HG02943 (cell line): ENCODE measurements around the gene GRIN2B.

Experiments
- ATAC-seq: cut with Tn5 transposase; IDR thresholded peaks from one replicate; pipeline ENCODE4 v1.9.1; 2021; ENCODE audit warnings: mild to moderate bottlenecking, low read depth, moderate library complexity; ENCODE audit not compliant: unreplicated experiment

GRIN2B gene

DNA sequence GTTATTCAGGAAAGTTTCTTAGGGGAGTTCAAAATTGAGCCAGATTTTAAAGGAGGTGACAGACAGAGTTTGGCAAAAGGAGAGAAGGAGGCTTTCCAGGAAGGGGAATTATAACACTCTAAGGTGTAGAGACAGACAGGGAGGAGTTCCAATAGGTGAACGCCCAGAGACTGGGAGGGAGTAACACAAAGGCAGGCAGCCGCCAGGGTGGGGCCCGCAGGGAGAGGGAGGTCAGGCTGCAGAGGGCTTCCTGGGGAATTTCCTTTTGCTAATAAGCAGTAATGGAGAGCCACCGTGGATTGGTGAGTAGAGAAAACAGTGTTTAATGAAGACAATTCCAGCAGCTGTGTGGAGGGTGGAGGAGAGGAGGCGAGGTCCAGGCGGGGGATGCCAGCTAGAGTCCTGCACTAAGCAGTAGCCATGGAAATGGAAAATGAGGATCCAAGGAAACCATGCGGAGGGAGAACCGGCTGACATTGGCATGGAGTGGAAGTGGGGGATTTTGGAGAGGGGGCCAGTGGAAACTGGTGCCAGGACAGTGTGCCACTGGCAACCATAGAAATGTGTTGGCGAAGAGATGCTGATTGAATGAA lies 22.2 kb downstream of the GRIN2B start:
- no peak for ATAC-seq

- ATAC-seq = no peak
Measured at GRCh38 chr12:13957576-13957975, 23.8 kb downstream of the GRIN2B start.

DNA sequence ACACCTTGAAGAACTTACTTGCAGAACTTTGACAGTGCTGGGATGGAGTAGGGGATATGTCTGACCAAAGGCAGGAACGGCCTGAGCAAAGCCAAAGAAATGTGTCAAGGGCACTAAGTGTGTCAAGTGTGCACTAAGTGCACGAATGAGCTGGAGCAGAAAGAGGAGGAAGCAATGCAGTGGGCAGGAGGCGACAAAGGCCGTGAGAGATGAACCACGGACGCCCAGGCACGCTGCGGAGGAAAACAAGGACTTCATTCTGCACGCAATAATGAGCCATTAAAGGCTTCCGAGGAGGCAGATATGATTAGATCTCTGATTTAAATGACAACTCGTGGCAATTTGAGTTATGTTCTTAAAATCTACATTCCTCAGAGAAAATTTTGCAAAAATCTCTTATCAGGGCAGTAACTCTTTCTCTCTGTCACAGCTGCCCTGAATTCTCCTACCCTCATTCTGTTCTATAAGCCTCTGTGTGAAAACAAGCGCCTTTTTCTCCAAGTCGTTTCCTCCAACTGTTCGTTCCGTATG lies 25.3 kb downstream of the GRIN2B start:
- ATAC-seq = no peak

- no peak for ATAC-seq
Measured at GRCh38 chr12:13952096-13952495, 29.3 kb downstream of the GRIN2B start.

GRCh38 chr12:13950502-13950901 lies 30.9 kb downstream of the GRIN2B start:
- ATAC-seq = no peak

- no peak for ATAC-seq
Measured at GRCh38 chr12:13948621-13949020, 32.8 kb downstream of the GRIN2B start.

DNA sequence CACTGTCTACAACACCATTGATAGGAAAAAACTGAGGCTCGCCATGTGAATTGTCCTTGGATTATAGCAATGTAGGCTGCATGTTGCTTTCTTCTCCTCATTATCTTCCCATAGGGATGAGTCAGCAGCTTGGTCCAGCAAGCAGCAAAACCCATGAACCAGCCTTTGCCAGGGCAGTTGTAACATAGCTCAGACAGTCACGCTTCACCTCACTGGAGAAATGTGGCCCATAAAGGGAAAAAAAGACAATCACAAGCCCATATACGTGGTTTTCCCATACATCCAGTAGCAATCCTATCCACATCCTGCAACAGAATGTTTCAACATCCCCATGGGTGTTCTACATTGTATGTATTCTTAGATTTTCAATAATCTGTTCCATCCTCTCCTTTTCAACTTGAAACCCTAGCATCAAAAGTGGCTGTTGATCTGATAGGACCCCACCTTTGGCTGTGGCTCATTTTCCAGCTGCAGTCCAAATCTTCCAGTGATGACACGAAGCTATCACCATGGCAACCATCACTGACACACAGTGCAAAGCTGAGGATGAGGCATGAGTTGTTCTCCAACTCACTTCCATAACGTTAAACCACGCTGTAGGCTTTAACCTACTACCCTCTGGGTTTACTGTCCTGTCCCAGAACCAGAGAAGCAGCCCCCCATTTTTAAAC lies 34.0 kb downstream of the GRIN2B start:
- no peak for ATAC-seq

- ATAC-seq = no peak
Measured at GRCh38 chr12:13945641-13946040, 35.8 kb downstream of the GRIN2B start.

DNA sequence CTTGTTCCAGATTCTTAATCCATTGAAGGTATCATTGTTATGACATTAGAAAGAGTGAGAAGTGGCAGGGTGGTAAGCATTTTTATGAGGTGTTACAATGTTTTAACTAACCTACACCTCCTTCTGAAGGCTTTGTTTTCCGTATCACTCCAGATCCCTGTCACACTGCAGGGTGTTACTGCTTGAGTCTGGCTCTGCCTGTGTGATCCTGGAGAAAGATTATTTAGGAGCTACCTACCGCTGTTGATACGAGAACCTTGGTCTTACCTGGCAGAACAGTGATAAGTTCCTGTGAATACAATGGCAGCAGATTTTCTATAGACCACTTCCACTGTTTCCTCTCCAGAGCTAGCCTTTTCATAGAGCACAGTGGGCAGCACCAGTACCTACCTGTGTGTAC lies 36.2 kb downstream of the GRIN2B start:
- no peak for ATAC-seq

- ATAC-seq = no peak
Measured at GRCh38 chr12:13942826-13943225, 38.6 kb downstream of the GRIN2B start.

DNA sequence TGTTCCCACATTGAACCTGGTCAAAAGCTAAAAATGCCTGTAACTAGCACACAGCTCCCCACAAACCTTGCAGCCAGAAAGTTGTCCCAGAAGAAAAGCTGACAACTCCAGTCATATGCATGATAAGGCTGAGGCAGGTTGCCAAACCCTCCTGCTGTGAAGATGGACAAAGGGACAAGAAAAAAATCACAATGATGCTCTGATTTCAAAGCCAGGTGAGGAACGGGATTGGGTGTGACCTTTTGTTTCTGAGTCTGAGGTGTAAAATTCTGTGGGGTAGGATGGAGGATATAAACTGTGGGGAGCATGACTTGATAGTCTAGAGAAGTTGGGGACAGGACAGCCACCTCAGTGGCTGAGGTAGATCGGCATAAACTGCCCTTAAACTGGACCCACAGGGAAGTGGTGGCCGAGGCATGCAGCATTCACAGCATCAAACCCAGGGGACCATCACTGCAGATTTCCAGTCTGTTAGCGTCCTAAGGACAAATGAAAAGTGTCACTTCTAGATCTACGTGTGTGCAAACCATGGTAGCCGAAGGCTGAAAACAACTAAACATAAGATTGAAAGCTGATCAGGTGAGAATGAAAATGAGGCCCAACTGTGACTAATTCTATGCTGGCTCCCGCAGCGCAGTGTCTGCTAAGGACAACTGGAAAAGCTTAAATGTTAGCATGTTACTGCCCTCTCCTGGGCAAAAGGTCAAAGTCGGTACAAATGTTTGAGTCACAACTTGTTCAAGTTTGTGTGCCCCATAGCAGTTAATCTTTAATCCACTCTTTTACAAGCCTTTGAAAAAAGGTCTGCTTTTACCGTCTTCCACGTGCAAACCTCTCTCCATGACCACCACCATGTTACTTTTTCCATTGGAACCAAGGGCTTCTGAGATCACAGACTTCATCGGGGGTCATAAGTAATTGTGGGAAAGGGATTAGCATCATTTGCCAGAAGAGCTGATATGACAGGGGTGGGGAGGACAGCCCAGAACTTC lies 39.8 kb downstream of the GRIN2B start:
- no peak for ATAC-seq

DNA sequence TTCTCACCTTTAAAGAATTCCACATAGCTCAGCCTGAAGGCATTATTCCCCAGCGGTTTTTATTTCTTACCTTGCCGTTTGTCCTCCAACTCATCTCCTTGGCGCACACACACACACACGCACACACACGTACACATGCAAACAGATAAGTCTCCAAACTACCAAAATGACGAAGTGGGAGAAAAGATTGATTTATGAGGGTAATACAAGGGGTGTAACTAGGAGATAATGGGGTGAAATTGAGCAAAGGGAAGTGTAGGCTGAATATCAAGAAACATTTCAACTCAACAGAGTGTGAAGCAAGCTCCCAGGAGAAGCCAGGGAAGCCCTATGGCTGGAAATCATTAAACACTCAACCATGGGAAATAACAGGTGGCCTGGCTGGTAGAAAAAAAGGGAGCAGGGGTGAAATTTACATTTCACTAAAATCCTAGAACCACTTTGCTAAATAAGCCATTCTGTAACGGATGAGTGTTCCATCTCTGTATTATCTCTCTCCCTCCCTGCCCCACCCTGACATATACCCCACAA lies 41.0 kb downstream of the GRIN2B start:
- ATAC-seq = no peak

GRCh38 chr12:13937735-13938134 lies 43.7 kb downstream of the GRIN2B start:
- no peak for ATAC-seq

GRCh38 chr12:13935169-13935568 lies 46.2 kb downstream of the GRIN2B start:
- no peak for ATAC-seq
